ENCODE data around the gene MTCH1.
A peak's percentile ranks its signal among the peaks of the same experiment; 100 is the strongest.

GRCh38 chr6:37021356-37022129 lies 35.5 kb upstream of the MTCH1 start:
- TF ChIP-seq BHLHE40 (IDR thresholded peaks at IDR 0.05; ENCODE audit: low read depth, low read length) (no peak), USF2 (IDR thresholded peaks at IDR 0.05; ENCODE audit: low read depth, low read length) (no peak), CHD1 (IDR thresholded peaks at IDR 0.05; ENCODE audit: low read depth, low read length) (no peak), CTCF (conservative IDR thresholded peaks at IDR 0.05; ENCODE audit: low read depth, low read length) (peak; percentile 77), RFX5 (IDR thresholded peaks at IDR 0.05; ENCODE audit: low read depth, low read length) (no peak), NFE2L2 (IDR thresholded peaks at IDR 0.05; ENCODE audit: low read depth, low read length) (no peak), MAFK (IDR thresholded peaks at IDR 0.05; ENCODE audit: low read depth, low read length) (no peak), RAD21 (IDR thresholded peaks at IDR 0.05; ENCODE audit: low read length) (peak; percentile 81), SMC3 (IDR thresholded peaks at IDR 0.05; ENCODE audit: low read depth, low read length) (peak; percentile 84), CEBPB (IDR thresholded peaks at IDR 0.05; ENCODE audit: low read depth, low read length) (no peak), ELK1 (IDR thresholded peaks at IDR 0.05; ENCODE audit: borderline replicate concordance, low read depth, low read length) (no peak)

All from IMR-90 (cell line).